Cerebellar nuclear complex (tissue), 1 donor: Measurements from ENCODE around the gene DENND4C.
"Not testable (repeated sequence)": the region's sequence is repeated elsewhere in the genome, so short reads cannot be mapped to it uniquely, and the experiment has no call there.

Experiments
- DNase-seq, 2 experiments: peaks; one replicate each; lab custom pipeline; 2025; lab: John Stamatoyannopoulos, UW

Gene DENND4C

GRCh38 chr9:19410195-19410503 is 179.7 kb downstream of the DENND4C start:
- no peak for DNase-seq

- no peak for DNase-seq
These were observed 180.1 kb downstream of the DENND4C start for GRCh38 chr9:19410594-19410993.

- no peak for DNase-seq
These were observed 180.8 kb downstream of the DENND4C start for GRCh38 chr9:19411316-19411715.

- DNase-seq = not testable (repeated sequence)
These were observed 183.0 kb downstream of the DENND4C start for GRCh38 chr9:19413456-19413855.

- DNase-seq = no peak
These were observed 185.7 kb downstream of the DENND4C start for GRCh38 chr9:19416143-19416542.

- DNase-seq = no peak
These were observed 190.4 kb downstream of the DENND4C start for GRCh38 chr9:19420877-19421276.
